Adrenal gland (tissue), 12 donors: ENCODE data around the gene CFAP97. TPM values are rescaled to one million over a fixed set of nuclear protein-coding genes. Genes with fewer than 3 reads are reported as not detected.

Experiments used
- DNase-seq, 7 donors: peaks; one replicate each; pipeline ENCODE4 v3.0.0-alpha.2; 2019 to 2020
- H3K27ac ChIP-seq, 5 donors: fragments of 200-600 bp; sonication (generic) in 4 of 5; 1 replicate in 3 of 5; 2 replicates in 2 of 5; pipeline versions ENCODE4 v1.5.1 to v1.8.0; 2016 to 2020; ENCODE audit warnings: mild to moderate bottlenecking in 1 of 5
- H3K27me3 ChIP-seq: fragments of 200-600 bp; 2 replicates; pipeline ENCODE4 v1.8.0; 2021
- H3K36me3 ChIP-seq, 2 donors: fragments of 200-600 bp; replicated peaks in 1 of 2; 1 replicate in 1 of 2; 2 replicates in 1 of 2; pipeline versions ENCODE4 v1.5.1 to v1.8.0; 2018 to 2022
- H3K4me1 ChIP-seq, 2 donors: fragments of 200-600 bp; replicated peaks in 1 of 2; 1 replicate in 1 of 2; 2 replicates in 1 of 2; pipeline versions ENCODE4 v1.5.1 to v1.8.0; 2018 to 2021
- H3K4me3 ChIP-seq, 4 donors: fragments of 200-600 bp; sonication (generic) in 3 of 4; one replicate each; pipeline ENCODE4 v1.5.1; 2016 to 2018
- H3K9me3 ChIP-seq, 3 donors: fragments of 200-600 bp; sonication (generic) in 1 of 3; replicated peaks in 1 of 3; 1 replicate in 2 of 3; 2 replicates in 1 of 3; pipeline versions ENCODE4 v1.5.1 to v1.8.0; 2016 to 2021
- POLR2A ChIP-seq, 2 donors: fragments of 450-650 bp; IDR thresholded peaks; one replicate each; pipeline ENCODE4 v1.6.1; 2017; ENCODE audit warnings: antibody characterized with exemption in 2 of 2, mild to moderate bottlenecking in 2 of 2, moderate library complexity in 1 of 2
- WGBS, 4 donors: extraction: QIAGEN DNeasy Blood & Tissue Kit in 2 of 4; methylation state at CpG; one replicate each; pipeline versions ENCODE4 v1.1.5 to v1.1.7; 2013 to 2017; 5-methylcytosine and 5-hydroxymethylcytosine counted together
- intact Hi-C, 2 donors: fragments of 100-400 bp; cut with DNase I; formaldehyde crosslinking; loops; one replicate each; pipeline versions ENCODE4 v1.14.1 to v1.15.0; 2022 to 2023
- polyA plus RNA-seq, 3 donors: library from polyadenylated mRNA; stranded (reverse); fragments of 200-250 nt in 2 of 3; fragments of 350-450 nt in 1 of 3; fragmentation: Illumina TruSeq in 1 of 3; extraction: RNeasy Lipid Tissue Mini Kit (QIAGEN cat#74804) in 1 of 3; gene quantifications; one replicate each; pipeline ENCODE4 v1.2.3, GENCODE V29; 2013 to 2014
- total RNA-seq, 9 donors: library from RNA; depleted of rRNA in 4 of 9; stranded (reverse); fragments of >200 nt in 4 of 9; fragments of 120-200 nt in 1 of 9; fragmentation: NEBNext Ultra II Directional in 1 of 9; extraction: Animal tissue kit (Norgen Biotek cat#: 25700) in 1 of 9; gene quantifications; one replicate each; pipeline versions ENCODE4 v1.1.0 to v1.2.4, GENCODE V29; 2013 to 2023
- TF ChIP-seq, protein P1 (sequence below), 6 experiments: fragments of 450-650 bp in 4 of 6; fragments of 200-600 bp in 2 of 6; sonication (generic) in 1 of 6; IDR thresholded peaks; 1 replicate in 5 of 6; 2 replicates in 1 of 6; pipeline versions ENCODE4 v1.5.1 to v1.8.0; 2016 to 2021; ENCODE audit warnings: antibody characterized with exemption in 6 of 6, mild to moderate bottlenecking in 2 of 6, moderate library complexity in 1 of 6
- donor health status: healthy with polysubstance abuse.
- donor health status: Bipolar disorder and iron deficiency.
- donor health status: DM: yes; HTN: yes; CAD: no.
- donor health status: DM: no; HTN: no; CAD: no.
- donor health status: DM: no; HTN: no; CAD: no.
- donor health status: DM: yes; HTN: yes; CAD: no.

CFAP97 gene
- total and polyA plus RNA-seq, 12 donors = 3.9 to 33.3 (median 25.4) TPM

DNA sequence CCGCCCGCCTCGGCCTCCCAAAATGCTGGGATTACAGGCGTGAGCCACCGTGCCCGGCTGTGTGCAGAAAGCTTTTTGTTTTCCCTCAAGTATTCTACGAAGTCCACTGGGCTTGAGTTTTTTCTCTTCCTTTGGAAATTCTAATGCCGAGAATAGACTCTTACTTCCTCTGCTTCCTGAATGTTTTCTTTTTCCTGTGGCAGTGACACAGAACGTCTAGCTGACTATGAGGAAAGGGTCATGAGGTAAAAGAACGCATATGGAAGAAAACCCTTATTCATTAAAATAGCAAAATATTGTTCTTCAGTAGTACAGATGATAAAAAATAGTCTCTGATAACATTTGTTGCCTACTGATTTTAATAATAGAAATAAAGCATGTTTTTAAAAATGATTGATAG lies 65.6 kb downstream of the CFAP97 start:
- peaks cover 0 to 4% of the 10 kb centered on the region in 2 donors for H3K4me1 ChIP-seq
- H3K9me3 ChIP-seq = no peaks in the 10 kb centered on the region
- no peaks in the 10 kb centered on the region for H3K36me3 ChIP-seq
- no peak overlapping the region for H3K27ac ChIP-seq
- no peak for DNase-seq
- H3K4me3 ChIP-seq = no peak overlapping the region
- intact Hi-C loops = loop anchor here in 1 of 2 donors (10.0 kb wide), 1 partner anchor 103 kb away; no protein-coding TSS in a partner anchor
- WGBS, 4 donors = 65 to 74% (median 69%) methylated on average over 10 of the region's 10 CpGs
- H3K27me3 ChIP-seq = no peaks in the 10 kb centered on the region
- TF ChIP-seq, protein P1, sequence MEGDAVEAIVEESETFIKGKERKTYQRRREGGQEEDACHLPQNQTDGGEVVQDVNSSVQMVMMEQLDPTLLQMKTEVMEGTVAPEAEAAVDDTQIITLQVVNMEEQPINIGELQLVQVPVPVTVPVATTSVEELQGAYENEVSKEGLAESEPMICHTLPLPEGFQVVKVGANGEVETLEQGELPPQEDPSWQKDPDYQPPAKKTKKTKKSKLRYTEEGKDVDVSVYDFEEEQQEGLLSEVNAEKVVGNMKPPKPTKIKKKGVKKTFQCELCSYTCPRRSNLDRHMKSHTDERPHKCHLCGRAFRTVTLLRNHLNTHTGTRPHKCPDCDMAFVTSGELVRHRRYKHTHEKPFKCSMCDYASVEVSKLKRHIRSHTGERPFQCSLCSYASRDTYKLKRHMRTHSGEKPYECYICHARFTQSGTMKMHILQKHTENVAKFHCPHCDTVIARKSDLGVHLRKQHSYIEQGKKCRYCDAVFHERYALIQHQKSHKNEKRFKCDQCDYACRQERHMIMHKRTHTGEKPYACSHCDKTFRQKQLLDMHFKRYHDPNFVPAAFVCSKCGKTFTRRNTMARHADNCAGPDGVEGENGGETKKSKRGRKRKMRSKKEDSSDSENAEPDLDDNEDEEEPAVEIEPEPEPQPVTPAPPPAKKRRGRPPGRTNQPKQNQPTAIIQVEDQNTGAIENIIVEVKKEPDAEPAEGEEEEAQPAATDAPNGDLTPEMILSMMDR (IDR thresholded peaks at IDR 0.05) = no peak

GRCh38 chr4:185137233-185137925 lies 66.4 kb downstream of the CFAP97 start:
- H3K4me1 ChIP-seq = peaks cover 0 to 1% of the 10 kb centered on the region in 2 donors
- 30 to 44% (median 41%) methylated on average over 24 of the region's 24 CpGs for WGBS, 4 donors
- peak in 1 of 2 donors; percentile 51 for TF ChIP-seq POLR2A (IDR thresholded peaks at IDR 0.05)
- TF ChIP-seq, protein P1 (IDR thresholded peaks at IDR 0.05) = no peak
- DNase-seq = peak in 6 of 7 donors; percentile 33 to 67 (median 53)
- intact Hi-C loops = loop anchor here in 1 of 2 donors (10.0 kb wide), 1 partner anchor 103 kb away; no protein-coding TSS in a partner anchor
- H3K36me3 ChIP-seq = no peaks in the 10 kb centered on the region
- peak overlapping the region in 2 of 4 donors; percentile 15 to 43 for H3K4me3 ChIP-seq
- no peaks in the 10 kb centered on the region for H3K9me3 ChIP-seq
- H3K27ac ChIP-seq = peak overlapping the region in 4 of 5 donors; percentile 59 to 73 (median 64)
- H3K27me3 ChIP-seq = no peaks in the 10 kb centered on the region

DNA sequence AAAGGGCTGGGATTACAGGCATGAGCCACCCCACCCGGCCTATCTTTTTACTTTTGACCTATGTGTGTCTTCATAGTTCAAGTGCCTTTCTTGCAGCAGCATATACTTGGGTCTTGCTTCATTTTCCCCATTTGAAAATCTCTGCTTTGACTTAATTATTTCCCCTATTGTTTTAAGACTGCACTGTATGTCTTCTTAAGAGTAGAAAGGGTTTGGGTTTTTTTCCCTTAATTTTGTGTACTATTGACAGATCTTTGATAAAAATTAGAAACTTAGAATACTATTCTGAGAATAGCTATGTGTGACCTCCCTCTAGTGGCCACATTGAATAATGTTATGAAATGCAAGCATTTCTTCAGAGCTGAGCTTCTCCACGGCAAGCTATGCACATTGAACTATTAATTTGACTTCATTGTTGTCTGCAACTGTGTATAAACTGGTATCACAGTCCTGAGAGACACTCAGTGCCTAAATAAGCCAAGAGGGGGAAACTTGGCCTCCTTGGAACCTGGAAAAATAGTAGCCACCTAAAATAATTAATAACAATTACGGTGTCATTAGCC lies 69.4 kb downstream of the CFAP97 start:
- Histone ChIP-seq H3K9me3 (no peaks in the 10 kb centered on the region), H3K27ac (no peak overlapping the region), H3K36me3 (no peaks in the 10 kb centered on the region), H3K4me3 (no peak overlapping the region), H3K27me3 (no peaks in the 10 kb centered on the region), H3K4me1 (no peaks in the 10 kb centered on the region)
- TF ChIP-seq POLR2A (IDR thresholded peaks at IDR 0.05) = no peak
- TF ChIP-seq, protein P1 (IDR thresholded peaks at IDR 0.05) = peak; percentile 72 to 85 (median 80)
- DNase-seq = no peak
- WGBS, 4 donors = 34 to 38% (median 36%) methylated on average over 3 of the region's 3 CpGs
- intact Hi-C loops = loop anchor here (5.0 to 10.0 kb wide), 3 partner anchors 37 to 100 kb away; no protein-coding TSS in a partner anchor

- Histone ChIP-seq H3K4me1 (peaks cover 7 to 9% of the 10 kb centered on the region in 2 donors), H3K27me3 (no peaks in the 10 kb centered on the region), H3K36me3 (no peaks in the 10 kb centered on the region), H3K9me3 (no peaks in the 10 kb centered on the region), H3K4me3 (peak overlapping the region in 3 of 4 donors; percentile 39 to 86 (median 64)), H3K27ac (peak overlapping the region in 3 of 5 donors; percentile 55 to 79 (median 57))
- 0 to 3% (median 2%) methylated on average over 20 to 74 of the region's 74 CpGs for WGBS, 4 donors
- DNase-seq = peak in 4 of 7 donors; percentile 36 to 50 (median 44)
- intact Hi-C loops = no loop called here
- TF ChIP-seq, protein P1 (IDR thresholded peaks at IDR 0.05) = peak in 4 of 6 experiments; percentile 16 to 31 (median 24)
- no peak for TF ChIP-seq POLR2A (IDR thresholded peaks at IDR 0.05)
Measured at GRCh38 chr4:185128272-185129119, 75.3 kb downstream of the CFAP97 start.
